Colonic mucosa (tissue), 4 donors: ENCODE measurements around the gene AKAP12. TPM values are rescaled to one million over a fixed set of nuclear protein-coding genes. Genes with fewer than 3 reads are reported as not detected.

Experiments
- DNase-seq: peaks from one replicate; pipeline ENCODE4 v3.0.0-alpha.2; 2020
- H3K27ac ChIP-seq: fragments of 200-600 bp; one replicate; pipeline ENCODE4 v1.8.0; 2021
- H3K27me3 ChIP-seq: fragments of 200-600 bp; one replicate; pipeline ENCODE4 v1.8.0; 2021
- H3K36me3 ChIP-seq: fragments of 200-600 bp; one replicate; pipeline ENCODE4 v1.8.0; 2021
- H3K4me1 ChIP-seq: fragments of 200-600 bp; one replicate; pipeline ENCODE4 v1.8.0; 2021; ENCODE audit warnings: mild to moderate bottlenecking
- H3K4me3 ChIP-seq: fragments of 200-600 bp; one replicate; pipeline ENCODE4 v1.8.0; 2021
- H3K9ac ChIP-seq, 2 donors: one replicate each; pipeline ENCODE4 v1.7.0; 2013; ENCODE audit warnings: control low read depth in 2 of 2, low read depth in 2 of 2, low read length in 2 of 2
- H3K9me3 ChIP-seq: fragments of 200-600 bp; one replicate; pipeline ENCODE4 v1.8.0; 2021
- intact Hi-C: fragments of 100-400 bp; cut with DNase I; formaldehyde crosslinking; loops from one replicate; pipeline ENCODE4 v1.14.1; 2022
- total RNA-seq, 2 donors: library from RNA; stranded (reverse); fragmentation: NEBNext Ultra II Directional in 1 of 2; extraction: Animal tissue kit (Norgen Biotek cat#: 25700) in 1 of 2; gene quantifications; one replicate each; pipeline ENCODE4 v1.2.1, GENCODE V29; 2021
- TF ChIP-seq, protein P1 (sequence below): fragments of 200-600 bp; IDR thresholded peaks from one replicate; pipeline ENCODE4 v1.8.0; 2022; ENCODE audit warnings: antibody characterized with exemption, mild to moderate bottlenecking
- donor health status: healthy.
- donor health status: DM: no; HTN: no; CAD: no.
- donor health status: DM: no; HTN: no; CAD: no.

The AKAP12 gene
- total RNA-seq, 2 donors from 2014 or later, result 3.9 to 38.8 TPM

DNA sequence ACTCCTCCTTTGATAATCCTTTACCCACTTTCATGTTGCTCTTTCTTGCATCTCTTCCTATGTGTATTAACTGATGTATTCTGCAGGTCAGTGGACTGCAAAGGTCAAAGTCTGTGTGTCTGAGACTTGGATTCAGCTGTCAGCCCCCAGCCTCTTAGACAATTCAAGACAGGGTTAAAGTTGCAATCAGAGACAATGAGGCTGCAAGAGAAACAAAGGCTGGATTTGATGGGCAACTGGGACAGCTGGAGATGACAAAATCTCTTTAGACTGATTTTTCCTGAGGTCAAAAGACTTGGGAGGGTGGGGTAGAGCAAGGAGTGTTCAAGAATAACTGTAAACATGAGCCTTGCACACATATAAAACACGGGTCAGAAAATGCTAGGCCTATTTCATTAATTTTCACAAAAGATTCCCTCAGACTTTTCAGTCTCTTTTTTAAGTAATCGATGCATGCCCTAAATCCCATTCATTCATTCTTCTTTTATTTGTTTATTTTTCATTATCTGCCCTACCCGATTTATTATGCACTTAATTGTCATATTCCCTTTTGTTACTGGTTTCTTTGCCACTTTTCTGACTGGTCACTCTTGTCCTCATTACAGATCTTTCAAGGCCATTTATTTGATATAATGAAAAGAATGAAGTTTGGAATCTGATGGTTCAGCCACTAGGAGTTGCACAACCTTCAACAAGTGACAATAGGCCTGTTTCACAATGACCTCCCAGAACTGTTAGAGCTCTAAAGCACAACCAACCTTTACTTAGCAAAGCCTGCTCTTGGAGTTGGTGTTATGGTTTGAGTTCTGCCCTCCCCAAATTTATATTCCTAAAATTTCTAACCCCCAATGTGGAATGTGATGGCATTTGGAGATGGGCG, 33.8 kb upstream of the AKAP12 start:
- Histone ChIP-seq H3K27me3 (no peaks in the 10 kb centered on the region), H3K9me3 (no peaks in the 10 kb centered on the region), H3K4me1 (no peaks in the 10 kb centered on the region), H3K9ac (no peak overlapping the region), H3K4me3 (no peak overlapping the region), H3K27ac (no peak overlapping the region), H3K36me3 (no peaks in the 10 kb centered on the region)
- TF ChIP-seq, protein P1, sequence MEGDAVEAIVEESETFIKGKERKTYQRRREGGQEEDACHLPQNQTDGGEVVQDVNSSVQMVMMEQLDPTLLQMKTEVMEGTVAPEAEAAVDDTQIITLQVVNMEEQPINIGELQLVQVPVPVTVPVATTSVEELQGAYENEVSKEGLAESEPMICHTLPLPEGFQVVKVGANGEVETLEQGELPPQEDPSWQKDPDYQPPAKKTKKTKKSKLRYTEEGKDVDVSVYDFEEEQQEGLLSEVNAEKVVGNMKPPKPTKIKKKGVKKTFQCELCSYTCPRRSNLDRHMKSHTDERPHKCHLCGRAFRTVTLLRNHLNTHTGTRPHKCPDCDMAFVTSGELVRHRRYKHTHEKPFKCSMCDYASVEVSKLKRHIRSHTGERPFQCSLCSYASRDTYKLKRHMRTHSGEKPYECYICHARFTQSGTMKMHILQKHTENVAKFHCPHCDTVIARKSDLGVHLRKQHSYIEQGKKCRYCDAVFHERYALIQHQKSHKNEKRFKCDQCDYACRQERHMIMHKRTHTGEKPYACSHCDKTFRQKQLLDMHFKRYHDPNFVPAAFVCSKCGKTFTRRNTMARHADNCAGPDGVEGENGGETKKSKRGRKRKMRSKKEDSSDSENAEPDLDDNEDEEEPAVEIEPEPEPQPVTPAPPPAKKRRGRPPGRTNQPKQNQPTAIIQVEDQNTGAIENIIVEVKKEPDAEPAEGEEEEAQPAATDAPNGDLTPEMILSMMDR, result no peak
- intact Hi-C loops, result no loop called here
- no peak for DNase-seq

DNA sequence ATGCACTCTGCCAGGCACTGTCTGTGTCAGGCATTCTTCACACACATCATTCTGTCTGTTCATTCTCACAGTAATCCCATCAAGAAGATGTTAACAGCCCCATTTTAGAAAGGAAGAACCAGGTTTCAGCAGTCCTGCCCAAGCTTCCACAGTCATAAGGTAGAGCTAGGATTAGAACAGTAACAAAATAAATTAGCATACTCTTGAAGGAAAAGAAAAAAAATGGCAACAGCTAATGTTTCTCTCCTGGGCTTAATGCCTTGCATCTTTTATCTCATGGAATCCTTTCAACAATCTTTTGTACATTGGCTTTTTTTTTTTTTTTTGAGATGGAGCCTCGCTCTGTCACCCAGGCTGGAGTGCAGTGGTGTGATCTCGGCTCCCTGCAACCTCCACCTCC, 32.1 kb upstream of the AKAP12 start:
- H3K9ac ChIP-seq, result no peak overlapping the region
- intact Hi-C loops, result no loop called here

DNA sequence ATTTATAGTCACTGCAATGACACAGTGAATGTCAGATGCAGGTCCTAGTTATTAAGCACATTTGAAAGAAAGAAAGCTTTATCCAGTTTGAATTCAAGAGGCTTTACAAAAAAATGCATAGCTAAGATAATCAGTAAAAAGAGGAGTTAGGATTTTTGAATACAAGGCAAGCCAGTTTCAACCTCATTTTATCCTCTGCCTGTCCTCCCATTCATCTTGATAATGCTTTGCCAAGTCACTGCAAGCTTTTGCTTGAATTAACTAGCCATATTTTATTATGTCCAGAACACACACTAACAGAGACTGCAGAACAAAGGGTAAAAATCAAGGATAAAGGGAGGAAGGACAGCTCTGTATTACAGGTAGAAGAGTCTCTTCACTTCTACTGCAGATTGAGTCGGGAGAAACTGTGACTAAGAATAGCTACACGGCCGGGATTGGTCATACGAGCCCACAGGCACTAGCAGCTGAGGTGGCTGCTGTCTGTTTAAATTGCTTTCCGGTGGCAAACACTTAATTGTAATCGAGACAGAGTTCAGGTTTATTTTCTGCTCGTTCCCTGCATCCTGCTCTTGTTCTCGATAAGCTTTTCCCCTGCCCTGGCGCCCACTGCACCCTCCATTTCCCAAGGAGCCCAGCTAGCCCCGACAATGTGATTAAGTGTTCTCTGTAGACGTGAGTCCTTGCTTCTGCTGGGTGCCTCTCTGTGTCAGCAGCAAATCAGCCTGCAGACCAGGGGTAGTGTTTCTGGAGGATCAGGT, 30.5 kb upstream of the AKAP12 start:
- Histone ChIP-seq H3K9ac (no peak overlapping the region), H3K9me3 (no peaks in the 10 kb centered on the region), H3K36me3 (no peaks in the 10 kb centered on the region), H3K27ac (no peak overlapping the region), H3K4me3 (no peak overlapping the region), H3K27me3 (no peaks in the 10 kb centered on the region), H3K4me1 (no peaks in the 10 kb centered on the region)
- intact Hi-C loops, result no loop called here
- TF ChIP-seq, protein P1, result no peak
- DNase-seq, result no peak

More for the DNA sequence above, 32.1 kb upstream of the AKAP12 start:
- Histone ChIP-seq H3K4me3 (no peak overlapping the region), H3K36me3 (no peaks in the 10 kb centered on the region), H3K4me1 (no peaks in the 10 kb centered on the region), H3K27ac (no peak overlapping the region), H3K9me3 (no peaks in the 10 kb centered on the region), H3K27me3 (no peaks in the 10 kb centered on the region)
- TF ChIP-seq, protein P1, result no peak
- DNase-seq, result no peak

DNA sequence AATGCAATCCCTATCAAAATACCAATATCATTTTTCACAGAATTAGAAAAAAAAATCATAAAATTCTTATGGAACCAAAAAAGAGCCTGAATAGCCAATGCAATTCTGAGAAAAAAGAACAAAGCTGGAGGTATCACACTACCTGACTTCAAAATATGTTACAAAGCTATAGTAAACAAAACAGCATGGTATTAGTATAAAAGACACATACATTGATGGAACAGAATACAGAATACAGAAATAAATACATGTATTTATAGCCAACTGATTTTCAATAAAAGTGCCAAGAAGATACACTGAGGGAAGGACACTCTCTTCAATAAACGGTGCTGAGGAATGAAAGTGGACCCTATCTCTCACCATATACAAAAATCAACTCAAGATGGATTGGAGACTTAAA, 28.7 kb upstream of the AKAP12 start:
- Histone ChIP-seq H3K27ac (no peak overlapping the region), H3K4me3 (no peak overlapping the region), H3K36me3 (no peaks in the 10 kb centered on the region), H3K27me3 (no peaks in the 10 kb centered on the region), H3K9me3 (no peaks in the 10 kb centered on the region), H3K4me1 (no peaks in the 10 kb centered on the region), H3K9ac (no peak overlapping the region)
- DNase-seq, result no peak
- TF ChIP-seq, protein P1, result no peak
- intact Hi-C loops, result no loop called here

DNA sequence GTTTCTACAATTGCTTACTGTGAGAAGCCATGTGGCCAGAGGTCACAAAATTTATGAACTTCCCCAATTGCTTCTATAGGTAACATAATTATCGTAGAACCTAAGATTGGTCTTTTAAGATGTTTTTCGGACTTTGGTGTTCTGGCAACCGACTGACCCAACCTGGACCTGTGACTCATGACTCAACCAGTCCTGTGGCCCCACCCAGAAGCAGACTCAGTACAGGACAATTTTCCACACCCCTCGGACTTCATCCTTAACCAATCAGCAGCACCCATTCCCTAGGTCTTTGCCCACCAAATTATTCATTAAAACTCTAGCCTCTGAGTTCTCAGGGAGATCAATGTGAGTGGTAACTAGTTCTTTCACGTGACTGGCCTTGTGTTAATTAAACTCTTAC, 26.4 kb upstream of the AKAP12 start:
- intact Hi-C loops, result no loop called here
- TF ChIP-seq, protein P1, result no peak

More for the DNA sequence above, 26.4 kb upstream of the AKAP12 start:
- H3K9ac ChIP-seq, result no peak overlapping the region
- no peak overlapping the region for H3K4me3 ChIP-seq
- no peak overlapping the region for H3K27ac ChIP-seq
- no peak for DNase-seq
- no peaks in the 10 kb centered on the region for H3K9me3 ChIP-seq
- no peaks in the 10 kb centered on the region for H3K36me3 ChIP-seq
- no peaks in the 10 kb centered on the region for H3K27me3 ChIP-seq
- H3K4me1 ChIP-seq, result no peaks in the 10 kb centered on the region
